HG02840 (cell line): ENCODE data around the gene ACP3.

Source experiments
- ATAC-seq: cut with Tn5 transposase; IDR thresholded peaks from one replicate; pipeline ENCODE4 v1.9.1; 2021; ENCODE audit warnings: mild to moderate bottlenecking, moderate library complexity, moderate number of reproducible peaks; ENCODE audit not compliant: unreplicated experiment, low FRiP score

Gene ACP3

GRCh38 chr3:132401255-132401654 is 84.0 kb downstream of the ACP3 start:
- no peak for ATAC-seq

- no peak for ATAC-seq
Measured at GRCh38 chr3:132404276-132404675, 87.1 kb downstream of the ACP3 start.

DNA sequence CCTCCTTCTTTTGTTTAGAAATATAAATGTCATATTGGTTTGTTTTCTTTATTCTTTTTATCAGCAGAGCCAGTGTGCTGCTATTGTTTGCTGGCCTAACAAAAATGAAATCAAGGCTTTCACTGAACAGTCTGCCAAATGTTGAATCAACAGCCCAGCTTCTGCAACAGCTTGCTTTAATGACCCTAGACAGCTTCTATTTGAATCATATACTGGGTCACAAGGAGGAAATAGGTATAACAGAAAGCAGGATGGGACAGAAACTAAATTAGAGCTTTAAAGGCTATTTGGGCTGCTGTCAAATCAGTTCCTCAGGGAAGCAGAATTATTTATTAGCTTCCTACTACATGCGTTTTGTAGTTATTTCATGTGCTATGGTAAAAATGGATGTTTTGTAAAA is 88.0 kb downstream of the ACP3 start:
- no peak for ATAC-seq

GRCh38 chr3:132405609-132406299 is 88.5 kb downstream of the ACP3 start:
- ATAC-seq = no peak

GRCh38 chr3:132406587-132406986 is 89.4 kb downstream of the ACP3 start:
- no peak for ATAC-seq

DNA sequence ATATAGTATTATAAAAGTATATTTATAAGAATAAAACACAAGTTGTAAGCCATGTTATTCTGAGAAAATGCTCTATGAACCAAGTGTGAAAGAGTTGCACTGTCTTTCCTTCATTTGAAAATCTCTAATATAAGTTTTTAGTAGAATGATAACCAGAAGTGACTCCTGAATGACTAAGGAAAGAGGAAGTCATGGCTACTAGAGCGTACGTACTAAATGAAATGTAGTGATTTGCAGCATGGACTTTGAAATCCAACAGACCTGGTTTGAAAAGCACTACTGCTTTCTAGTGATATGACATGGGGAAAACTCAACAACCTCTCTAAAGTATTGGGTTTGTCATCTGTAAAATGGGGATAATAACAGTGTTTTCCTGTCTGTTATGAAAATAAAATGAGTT is 89.8 kb downstream of the ACP3 start:
- no peak for ATAC-seq
